Stimulated activated CD8-positive, alpha-beta memory T cell treated with anti-CD3 and anti-CD28 coated beads, Interleukin-7, amount 100 ng/mL, for 4 hours (primary cell): ENCODE results near the gene PLCD3.

Experiments used
- DNase-seq, 2 donors: peaks; one replicate each; pipeline ENCODE4 v3.0.0-alpha.2; 2020; ENCODE audit warnings: low read depth in 2 of 2

Gene PLCD3

DNA sequence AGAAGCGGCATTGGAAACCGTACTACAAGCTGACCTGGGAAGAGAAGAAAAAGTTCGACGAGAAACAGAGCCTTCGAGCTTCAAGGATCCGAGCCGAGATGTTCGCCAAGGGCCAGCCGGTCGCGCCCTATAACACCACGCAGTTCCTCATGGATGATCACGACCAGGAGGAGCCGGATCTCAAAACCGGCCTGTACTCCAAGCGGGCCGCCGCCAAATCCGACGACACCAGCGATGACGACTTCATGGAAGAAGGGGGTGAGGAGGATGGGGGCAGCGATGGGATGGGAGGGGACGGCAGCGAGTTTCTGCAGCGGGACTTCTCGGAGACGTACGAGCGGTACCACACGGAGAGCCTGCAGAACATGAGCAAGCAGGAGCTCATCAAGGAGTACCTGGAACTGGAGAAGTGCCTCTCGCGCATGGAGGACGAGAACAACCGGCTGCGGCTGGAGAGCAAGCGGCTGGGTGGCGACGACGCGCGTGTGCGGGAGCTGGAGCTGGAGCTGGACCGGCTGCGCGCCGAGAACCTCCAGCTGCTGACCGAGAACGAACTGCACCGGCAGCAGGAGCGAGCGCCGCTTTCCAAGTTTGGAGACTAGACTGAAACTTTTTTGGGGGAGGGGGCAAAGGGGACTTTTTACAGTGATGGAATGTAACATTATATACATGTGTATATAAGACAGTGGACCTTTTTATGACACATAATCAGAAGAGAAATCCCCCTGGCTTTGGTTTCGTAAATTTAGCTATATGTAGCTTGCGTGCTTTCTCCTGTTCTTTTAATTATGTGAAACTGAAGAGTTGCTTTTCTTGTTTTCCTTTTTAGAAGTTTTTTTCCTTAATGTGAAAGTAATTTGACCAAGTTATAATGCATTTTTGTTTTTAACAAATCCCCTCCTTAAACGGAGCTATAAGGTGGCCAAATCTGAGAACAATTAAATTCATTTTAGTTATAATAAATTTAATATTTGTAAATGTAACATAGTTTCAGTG, 17.7 kb upstream of the PLCD3 start:
- DNase-seq = no peak

DNA sequence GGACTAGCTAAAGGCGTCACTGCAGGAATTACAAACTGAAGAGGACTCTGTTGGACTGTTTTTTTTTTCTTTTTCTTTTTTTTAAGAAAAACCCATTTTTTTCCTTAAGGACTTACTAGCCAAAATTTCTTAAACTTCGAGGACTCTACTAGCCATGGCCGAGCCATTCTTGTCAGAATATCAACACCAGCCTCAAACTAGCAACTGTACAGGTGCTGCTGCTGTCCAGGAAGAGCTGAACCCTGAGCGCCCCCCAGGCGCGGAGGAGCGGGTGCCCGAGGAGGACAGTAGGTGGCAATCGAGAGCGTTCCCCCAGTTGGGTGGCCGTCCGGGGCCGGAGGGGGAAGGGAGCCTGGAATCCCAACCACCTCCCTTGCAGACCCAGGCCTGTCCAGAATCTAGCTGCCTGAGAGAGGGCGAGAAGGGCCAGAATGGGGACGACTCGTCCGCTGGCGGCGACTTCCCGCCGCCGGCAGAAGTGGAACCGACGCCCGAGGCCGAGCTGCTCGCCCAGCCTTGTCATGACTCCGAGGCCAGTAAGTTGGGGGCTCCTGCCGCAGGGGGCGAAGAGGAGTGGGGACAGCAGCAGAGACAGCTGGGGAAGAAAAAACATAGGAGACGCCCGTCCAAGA, 16.8 kb upstream of the PLCD3 start:
- DNase-seq = peak; percentile 46 to 67

DNA sequence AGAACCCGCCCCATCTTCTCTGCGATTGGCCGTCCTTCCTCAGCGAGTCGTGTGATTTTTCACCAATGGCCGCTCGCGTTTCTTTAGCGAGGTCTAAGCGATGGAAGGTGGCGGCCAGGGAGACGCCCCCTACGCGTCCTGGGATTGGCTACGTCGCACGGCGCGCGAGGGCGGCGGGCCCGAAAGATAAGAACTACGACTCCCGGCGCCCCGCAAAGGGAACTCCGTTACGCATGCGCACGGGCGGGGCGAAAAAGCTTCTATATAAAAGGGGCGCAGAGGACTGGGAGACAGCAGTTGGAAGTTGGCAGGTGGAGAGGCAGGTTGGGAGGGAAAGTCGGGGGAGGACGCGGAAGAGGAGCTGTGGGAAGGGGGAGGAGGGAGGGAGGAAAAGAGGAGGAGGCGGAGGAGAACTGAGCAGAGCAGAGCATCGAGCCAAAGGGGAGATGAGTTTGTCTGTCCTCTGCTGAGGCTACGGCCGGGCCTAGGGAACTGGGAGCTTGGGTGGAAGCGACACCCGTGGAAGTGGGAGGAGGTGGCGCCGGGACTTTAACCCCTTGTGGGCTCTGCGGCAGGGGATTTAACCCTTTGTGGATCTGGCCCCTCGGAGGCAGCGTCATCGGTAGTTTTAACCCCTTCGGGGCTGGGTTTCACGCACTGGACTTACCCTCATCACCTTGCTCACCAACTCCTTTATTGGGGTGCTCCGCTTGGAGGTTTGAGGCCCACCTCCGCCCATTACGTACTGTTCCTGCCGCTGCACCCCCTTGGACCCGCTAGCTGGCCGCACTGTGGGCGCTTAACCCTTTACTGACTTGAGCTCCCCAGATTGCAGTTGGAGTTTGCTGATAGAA, 16.1 kb upstream of the PLCD3 start, which contains the start of gene HEXIM1:
TSS of gene HEXIM1 (plus strand) at position 293 of the 854 bp plus-strand sequence. CDS start 716 bp downstream, outside the sequence.
- peak; percentile 99 for DNase-seq

DNA sequence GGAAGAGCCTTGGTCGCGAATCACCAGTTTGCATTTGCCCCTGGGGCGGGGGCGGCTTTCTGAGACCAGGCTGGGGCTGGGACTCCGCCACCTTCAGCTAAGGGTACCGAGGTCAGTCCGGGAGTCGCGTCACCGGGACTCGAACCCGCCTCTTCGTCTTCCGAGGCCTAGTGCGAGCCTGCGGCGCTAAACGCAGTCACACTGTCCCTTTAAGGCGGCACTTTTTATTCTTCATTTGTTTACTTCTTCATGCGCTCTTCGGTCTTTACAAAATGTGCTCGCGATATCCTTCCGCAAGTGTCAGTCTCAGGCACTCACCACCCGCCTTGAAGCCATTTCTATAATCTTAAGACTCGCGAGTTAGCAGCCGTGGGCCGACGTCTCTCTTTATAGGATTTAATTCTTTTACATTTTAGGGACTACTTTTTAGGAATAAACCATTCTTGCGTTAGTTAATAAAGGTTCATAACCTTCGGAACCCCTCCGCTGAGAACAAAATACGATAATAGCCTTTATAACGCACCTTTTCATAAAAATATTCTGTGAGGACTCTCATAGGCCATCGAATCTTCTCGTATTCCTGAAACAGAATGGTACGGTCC, 15.4 kb upstream of the PLCD3 start:
- DNase-seq = peak; percentile 66

DNA sequence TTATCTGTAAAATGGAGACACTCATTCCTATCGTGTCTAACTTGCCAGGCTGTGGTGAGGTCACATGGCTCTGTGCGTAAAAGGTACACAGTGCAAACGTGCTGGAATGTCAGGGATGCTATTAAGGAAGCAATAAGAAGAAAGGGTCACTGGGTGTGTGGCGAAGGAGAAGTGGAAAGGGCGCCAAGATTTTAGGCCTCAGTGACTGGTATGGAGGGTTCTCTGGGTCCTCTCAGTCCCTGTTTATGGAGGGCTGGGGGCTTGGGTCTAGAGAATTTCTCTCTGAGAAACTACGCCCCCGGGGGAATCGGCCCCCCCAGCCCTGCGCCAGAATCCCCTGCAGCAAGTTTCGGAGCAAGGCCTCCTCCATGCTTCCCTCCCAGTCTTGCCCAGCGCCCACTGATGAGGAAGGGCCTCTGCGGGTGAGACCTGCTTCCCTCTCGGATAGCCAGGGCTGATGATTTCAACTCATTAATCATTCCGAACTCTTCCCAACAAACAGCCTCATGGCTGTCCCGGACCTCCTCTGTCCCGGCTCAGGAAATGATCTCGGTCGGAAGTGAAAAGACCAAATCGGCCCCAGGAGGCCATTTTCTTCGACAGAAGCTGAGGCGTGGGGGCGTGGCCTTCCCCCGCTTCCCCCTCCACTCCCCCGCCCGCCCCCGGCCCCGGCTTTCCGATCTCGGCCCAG, 14.7 kb upstream of the PLCD3 start:
- DNase-seq = no peak

DNA sequence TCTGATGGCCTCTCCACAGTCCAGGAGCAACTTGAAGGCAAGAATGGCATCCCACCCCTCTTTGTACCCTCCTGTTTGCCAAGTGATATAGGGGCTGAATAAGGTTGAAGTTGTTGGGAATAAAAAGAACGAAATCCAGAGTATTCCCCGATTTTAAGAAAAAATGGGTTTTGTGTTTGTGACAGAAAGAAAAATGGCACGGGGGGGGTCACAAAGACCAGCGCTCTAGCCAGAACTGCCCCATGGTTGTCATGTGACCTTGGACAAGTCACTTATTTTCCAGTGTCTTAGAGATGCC, 14.2 kb upstream of the PLCD3 start:
- no peak for DNase-seq

DNA sequence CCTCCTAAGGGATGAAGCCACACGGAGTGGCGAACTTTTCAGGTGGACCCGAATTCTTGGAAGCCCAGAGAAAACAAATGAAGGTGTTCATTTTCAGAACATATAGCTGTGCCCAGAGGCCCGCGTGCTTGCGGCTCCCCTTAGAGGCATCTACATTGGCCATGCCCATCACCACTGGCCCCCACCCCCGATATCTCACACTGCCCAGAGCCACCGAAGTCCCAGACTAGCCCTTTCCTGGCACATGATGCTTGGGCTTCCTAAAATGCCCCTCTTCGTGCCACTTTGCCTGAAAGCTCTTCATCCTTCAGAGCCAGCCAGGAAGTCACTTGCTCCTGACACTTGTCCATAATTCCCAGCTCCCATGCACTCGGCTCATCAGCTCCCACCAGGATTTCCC, 13.9 kb upstream of the PLCD3 start:
- DNase-seq = no peak

DNA sequence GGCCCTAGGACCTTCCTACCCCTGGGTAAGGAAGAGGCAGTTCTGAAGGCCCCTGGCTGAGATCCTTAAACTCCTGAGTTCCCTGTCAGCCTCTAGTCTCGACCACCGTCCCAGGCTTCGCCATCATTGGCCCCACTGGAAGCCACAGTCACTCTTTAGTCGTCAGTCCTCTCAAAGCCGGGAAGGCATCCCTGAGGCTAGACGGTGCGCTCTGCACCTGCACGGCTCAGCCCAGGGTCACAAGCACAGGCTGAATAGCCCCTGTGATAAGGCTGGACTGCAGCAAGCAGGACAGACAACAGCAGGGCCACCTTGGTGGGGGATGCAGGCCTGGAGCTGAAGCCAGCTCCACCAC, 12.7 kb upstream of the PLCD3 start:
- DNase-seq = no peak

DNA sequence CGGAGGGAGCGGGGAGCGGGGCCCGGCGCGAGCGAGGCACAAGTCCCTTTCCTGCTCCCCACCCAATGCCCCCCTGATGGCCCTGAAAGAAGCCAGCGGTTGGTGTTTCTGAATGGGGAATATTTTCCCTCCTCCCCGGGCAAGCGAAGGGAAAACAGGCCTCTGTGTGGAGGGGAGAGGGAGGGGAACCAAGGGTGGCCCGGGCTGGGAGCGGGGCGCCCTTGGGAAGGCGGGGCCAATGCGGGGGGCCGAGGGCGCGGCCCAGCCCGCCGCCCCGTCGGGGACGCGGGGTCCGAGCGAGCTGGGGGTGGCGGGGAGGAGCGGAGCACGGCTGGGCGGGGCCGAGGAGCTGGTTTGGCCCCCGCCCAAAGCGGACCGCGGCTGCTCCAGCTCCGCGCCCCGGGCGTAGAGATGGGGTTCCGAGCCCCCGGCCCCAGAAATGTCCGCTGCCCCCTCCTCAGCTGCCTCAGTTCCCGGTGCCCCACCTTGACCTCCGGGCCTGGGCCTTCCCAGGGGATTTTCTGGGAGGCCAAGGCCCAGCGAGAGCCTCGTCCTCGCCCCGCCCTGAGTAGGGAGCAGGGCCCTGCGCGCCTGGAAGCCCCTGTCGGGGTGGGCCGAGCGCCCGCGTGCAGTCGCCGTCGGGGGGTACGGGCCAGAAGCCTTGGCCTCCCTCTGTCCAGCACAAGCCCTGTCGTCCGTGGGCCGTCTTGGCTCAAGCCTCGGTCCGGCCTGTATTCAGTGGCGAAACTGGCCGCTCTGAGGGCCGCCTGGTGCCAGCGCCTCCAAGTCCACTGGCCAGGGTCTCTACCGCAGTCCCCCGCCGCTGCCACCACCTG, 12.1 kb upstream of the PLCD3 start:
- DNase-seq = no peak

DNA sequence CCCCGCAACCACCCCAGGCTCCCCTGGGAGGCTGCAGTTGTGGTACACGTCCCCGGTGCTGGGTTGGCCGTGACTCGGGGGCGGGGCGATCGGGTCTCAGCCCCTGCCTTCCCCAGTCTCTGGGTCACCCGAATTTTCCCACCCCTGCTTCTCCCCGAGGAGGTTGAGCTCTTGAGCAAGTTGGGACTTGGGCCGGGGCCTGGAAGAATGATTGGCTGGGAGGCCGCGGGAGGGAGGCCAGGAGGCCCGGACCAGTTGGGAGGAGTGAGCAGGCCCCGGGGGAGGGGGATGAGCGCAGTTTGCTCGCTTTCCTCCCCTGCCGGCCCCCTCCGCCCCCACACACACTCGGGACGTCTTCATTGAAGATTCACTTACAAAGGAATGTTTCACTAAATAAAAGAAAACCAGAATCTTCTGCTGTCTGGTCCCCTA, 11.5 kb upstream of the PLCD3 start:
- DNase-seq = no peak

DNA sequence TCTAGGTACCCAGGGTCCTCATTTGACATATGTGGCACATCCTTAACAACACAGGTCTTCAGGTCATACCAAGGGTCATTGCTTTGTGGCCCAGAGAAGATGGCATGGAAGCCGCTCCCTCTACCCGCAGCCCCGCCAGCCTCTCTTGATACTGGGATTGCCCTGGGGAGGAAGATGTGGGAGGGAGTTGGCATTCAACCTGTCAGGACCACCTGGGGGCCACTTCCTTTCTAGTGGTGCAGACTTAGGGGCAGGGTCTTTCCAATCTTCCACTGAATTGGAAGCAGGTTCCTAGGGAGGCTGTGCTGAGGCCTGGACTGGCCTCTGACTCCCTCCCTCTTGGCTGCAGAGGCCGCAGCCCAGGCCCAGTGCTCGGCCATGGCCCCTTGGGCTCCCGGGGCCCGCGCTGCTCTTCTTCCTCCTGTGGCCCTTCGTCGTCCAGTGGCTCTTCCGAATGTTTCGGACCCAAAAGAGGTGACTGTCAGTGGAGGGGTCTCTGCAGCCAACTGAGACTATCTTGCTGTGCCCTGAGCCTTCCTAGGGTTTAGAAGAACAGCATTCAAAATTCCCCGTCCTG, 10.9 kb upstream of the PLCD3 start:
- no peak for DNase-seq

DNA sequence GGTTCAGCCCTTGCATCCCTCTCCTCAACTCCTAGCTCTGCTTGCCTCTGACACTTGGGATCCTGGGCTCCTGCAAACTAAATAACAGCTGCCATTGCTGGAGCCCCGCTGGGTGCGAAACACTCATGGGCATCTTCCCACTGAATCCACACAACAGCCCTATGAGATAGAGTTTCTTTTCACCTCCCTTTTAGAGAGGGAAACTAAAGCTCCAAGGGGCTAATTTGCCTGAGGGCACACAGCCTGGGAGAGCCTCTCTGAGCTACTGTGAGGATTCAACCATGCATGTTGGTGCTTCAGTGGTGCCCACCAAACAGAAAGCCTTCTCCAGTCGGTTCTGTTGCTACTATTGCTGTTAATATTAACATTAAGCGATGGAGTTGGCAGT, 7.2 kb upstream of the PLCD3 start:
- DNase-seq = no peak

DNA sequence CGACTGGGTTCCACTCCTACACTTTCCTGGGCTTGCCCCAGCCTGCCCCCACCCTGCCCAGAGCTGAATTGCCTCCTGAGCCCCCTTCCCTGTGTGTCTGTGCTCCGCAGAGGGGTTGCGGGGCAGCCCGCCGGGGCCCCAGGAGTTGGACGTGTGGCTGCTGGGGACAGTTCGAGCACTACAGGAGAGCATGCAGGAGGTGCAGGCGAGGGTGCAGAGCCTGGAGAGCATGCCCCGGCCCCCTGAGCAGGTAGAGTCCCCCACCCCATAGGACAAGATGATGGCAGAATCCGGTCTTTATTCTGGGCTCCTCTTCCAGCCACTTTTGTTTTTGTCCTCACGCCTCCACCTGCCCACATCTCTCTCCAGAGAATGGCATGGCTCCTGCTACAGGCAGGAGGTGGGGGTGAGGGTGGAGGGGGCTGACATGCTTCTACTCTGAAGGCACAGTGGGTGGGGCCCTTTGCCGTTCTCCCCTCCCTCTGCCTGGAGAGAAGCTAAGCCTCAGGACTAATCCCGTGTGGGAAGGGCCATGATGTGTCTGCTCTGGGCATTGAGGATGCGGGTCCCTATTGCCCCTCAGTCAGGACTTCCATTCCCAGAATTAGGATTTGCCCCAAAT, 6.7 kb upstream of the PLCD3 start:
- no peak for DNase-seq

DNA sequence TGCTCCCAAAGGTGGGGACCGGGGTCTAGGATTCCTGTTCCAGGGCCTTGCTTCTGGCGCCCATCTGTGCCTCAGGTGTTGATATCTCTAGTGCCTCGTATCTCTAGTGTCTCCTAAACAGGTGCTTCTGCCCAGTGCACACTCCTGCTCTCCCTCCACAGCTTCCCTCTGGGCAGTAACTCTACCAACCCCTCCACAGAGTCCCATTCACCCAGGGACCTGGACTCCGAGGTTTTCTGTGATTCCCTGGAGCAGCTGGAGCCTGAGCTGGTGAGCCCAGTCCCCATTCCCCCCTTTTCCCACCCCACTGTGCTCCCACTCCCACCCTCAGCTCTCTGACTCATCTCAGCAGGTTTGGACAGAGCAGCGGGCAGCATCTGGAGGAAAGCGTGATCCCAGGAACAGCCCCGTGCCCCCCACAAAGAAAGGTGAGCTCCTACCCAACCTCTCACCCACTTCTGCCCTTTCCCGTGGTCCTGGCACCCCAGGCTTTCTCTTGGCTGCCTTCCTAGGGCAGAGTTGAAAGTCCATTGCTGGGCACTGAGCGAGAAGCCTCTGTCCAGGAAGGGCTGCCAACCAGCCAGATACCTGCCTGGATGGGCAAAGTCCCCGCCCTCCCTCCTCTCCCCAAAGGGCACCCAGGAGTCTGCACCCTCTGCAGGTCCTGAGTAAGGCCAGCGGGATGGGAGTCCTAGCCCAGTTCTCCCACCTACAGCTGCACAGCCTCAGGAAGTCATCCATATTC, 5.4 kb upstream of the PLCD3 start:
- no peak for DNase-seq

DNA sequence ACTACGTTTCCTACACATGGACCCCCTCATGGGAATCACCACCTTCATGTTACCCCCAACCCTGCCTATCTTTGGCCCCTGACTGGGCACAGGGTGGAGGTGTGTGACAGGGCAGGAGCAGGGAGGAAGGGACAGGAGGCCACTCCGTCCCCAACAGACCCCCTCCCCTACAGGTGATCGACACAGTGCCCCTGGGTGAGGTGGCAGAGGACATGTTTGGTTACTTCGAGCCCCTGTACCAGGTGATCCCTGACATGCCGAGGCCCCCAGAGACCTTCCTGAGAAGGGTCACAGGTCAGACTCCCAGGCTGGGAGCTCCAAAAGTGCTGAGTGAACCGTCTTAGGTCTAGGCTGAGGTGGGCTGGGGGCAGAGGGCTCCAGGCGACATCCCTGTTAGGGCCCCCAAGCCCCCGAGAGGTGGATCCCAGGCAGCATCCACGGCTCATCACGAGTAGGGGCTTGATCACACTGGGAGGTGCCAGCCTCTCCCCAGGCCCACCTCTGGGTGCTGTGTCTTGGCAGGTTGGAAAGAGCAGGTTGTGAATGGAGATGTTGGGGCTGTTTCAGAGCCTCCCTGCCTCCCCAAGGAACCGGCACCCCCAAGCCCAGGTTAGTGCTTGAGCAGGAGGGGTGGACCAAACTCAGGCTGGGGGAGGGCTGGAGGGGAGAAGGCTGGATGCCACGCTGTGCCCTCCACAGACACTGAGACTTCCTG, 4.7 kb upstream of the PLCD3 start:
- DNase-seq = no peak

DNA sequence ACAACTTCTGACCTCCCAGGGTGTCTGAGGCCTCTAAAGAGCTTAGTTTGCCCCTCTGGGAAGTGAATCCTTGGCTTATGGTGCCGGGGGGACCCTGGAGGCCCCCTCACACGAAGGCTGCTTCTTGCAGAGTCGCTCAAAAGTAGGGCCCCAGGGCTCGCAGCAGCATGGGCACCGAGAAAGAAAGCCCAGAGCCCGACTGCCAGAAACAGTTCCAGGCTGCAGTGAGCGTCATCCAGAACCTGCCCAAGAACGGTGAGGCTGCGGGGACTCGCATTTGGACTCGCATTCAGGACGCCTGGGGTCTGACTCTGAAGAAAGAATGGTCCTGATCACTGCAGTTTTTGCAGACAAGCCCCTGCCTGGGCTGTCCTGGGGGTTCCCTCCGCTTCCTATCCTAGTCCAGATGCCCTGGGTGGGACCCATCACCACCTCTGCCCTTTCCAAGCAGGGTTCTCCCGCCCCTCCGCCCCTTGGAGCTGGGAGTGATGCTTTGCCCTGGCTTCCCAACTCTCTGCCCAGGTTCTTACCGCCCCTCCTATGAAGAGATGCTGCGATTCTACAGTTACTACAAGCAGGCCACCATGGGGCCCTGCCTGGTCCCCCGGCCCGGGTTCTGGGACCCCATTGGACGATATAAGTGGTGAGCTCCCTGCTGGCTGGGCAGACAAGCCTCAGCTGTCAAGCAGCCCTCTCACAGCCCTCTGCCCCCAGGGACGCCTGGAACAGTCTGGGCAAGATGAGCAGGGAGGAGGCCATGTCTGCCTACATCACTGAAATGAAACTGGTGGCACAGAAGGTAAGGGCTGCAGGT, 3.9 kb upstream of the PLCD3 start:
- no peak for DNase-seq
